Activated T-cell treated with anti-CD3 and anti-CD28 coated beads for 1 hour (primary cell): Measurements from ENCODE around the gene CD22.

Experiments
- DNase-seq: peaks from one replicate; pipeline ENCODE4 v3.0.0-alpha.2; 2020; ENCODE audit warnings: low read depth

The CD22 gene

GRCh38 chr19:35295792-35296462 lies 33.1 kb upstream of the CD22 start:
- peak; percentile 23 for DNase-seq

GRCh38 chr19:35296644-35297514 lies 32.1 kb upstream of the CD22 start:
- DNase-seq = no peak

- no peak for DNase-seq
These were observed 31.5 kb upstream of the CD22 start for GRCh38 chr19:35297515-35297848.

GRCh38 chr19:35297922-35298321 lies 31.1 kb upstream of the CD22 start:
- DNase-seq = no peak

- no peak for DNase-seq
These were observed 30.4 kb upstream of the CD22 start for GRCh38 chr19:35298561-35298972.

GRCh38 chr19:35299523-35300338 lies 29.3 kb upstream of the CD22 start:
- DNase-seq = no peak

- no peak for DNase-seq
These were observed 28.7 kb upstream of the CD22 start for GRCh38 chr19:35300339-35300649.

GRCh38 chr19:35301961-35302360 lies 27.0 kb upstream of the CD22 start:
- no peak for DNase-seq

- DNase-seq = no peak
These were observed 26.5 kb upstream of the CD22 start for GRCh38 chr19:35302446-35302845.

GRCh38 chr19:35303357-35303915 lies 25.6 kb upstream of the CD22 start:
- DNase-seq = no peak

- DNase-seq = no peak
These were observed 25.0 kb upstream of the CD22 start for GRCh38 chr19:35304036-35304435.

- DNase-seq = no peak
These were observed 23.8 kb upstream of the CD22 start for GRCh38 chr19:35305181-35305580.

- no peak for DNase-seq
These were observed 22.3 kb upstream of the CD22 start for GRCh38 chr19:35306473-35307246.

GRCh38 chr19:35307931-35308330 lies 21.1 kb upstream of the CD22 start:
- DNase-seq = no peak

GRCh38 chr19:35308910-35309309 lies 20.1 kb upstream of the CD22 start:
- no peak for DNase-seq

- no peak for DNase-seq
These were observed 19.3 kb upstream of the CD22 start for GRCh38 chr19:35309481-35310279.

- DNase-seq = no peak
These were observed 18.7 kb upstream of the CD22 start for GRCh38 chr19:35310331-35310730.

GRCh38 chr19:35310811-35311465 lies 18.0 kb upstream of the CD22 start:
- no peak for DNase-seq

GRCh38 chr19:35311901-35312665 lies 16.9 kb upstream of the CD22 start:
- DNase-seq = no peak

GRCh38 chr19:35313587-35313986 lies 15.4 kb upstream of the CD22 start:
- no peak for DNase-seq
